GM21360 (cell line): ENCODE data around the gene DNER.
"Not testable (repeated sequence)": the region's sequence is repeated elsewhere in the genome, so short reads cannot be mapped to it uniquely, and the experiment has no call there.

Experiments
- ATAC-seq: cut with Tn5 transposase; IDR thresholded peaks from one replicate; pipeline ENCODE4 v1.9.1; 2021; ENCODE audit warnings: mild to moderate bottlenecking, moderate library complexity; ENCODE audit not compliant: unreplicated experiment

DNER gene

GRCh38 chr2:229350117-229350805 is 364.1 kb downstream of the DNER start:
- ATAC-seq = no peak

DNA sequence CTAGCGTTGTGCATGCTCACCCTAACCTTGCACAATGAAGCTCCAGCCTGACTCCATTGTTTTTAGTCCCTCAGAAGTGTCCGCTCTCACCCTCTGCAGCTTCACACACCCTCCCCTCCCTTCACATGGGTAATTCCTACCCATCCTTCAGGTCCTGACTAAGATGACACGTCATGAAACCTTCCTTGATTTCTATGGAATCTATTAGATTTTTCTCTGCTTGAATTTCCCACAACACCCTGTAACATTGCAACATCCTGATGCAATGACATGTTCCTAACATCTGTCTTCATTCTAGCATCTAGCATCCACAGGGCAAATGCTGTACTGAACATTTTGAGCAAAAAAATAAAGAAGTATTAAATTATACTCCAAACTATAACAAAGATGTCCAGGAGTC is 366.2 kb downstream of the DNER start:
- no peak for ATAC-seq

GRCh38 chr2:229346816-229347540 is 367.4 kb downstream of the DNER start:
- ATAC-seq = no peak

GRCh38 chr2:229344955-229345354 is 369.4 kb downstream of the DNER start:
- ATAC-seq = no peak

DNA sequence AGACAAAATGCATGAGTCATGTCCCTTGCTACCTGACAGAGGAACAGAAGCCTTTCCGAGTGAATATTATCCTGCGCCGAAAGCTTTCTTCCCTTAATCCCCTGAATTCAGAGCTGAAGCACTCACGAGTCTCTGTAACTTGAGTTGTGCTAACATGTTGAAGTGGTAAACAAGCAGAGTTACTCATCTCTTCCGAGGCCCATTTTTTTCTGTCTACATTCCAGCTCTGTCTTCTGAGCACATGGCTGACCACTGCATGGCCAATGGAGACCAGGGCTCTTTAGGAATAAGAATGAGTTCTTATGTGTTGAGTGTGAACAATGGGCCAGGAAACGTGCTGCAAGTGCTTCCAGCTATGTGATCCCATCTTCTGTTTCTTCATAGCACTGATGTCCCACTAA is 370.2 kb downstream of the DNER start:
- ATAC-seq = no peak

DNA sequence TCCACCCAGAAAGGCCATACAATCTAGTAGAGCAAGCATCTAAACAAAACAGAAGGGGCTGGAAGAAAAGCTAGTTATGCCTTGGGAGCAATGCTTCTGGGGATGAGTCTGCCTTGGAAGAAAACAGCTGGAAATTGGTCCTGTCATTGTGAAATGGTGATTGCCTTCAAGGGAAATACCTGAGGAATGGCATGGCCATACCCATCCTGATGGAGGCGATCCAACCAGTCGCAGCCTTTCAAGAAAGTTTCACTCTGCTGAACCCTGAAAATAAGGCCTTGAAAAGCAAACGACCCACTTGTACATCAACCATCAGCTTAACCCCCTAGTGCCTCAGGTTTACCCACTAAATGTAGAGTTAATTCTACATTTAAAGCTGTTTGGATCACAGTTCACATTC is 370.7 kb downstream of the DNER start:
- ATAC-seq = no peak

- ATAC-seq = no peak
Observed at GRCh38 chr2:229342376-229342775, 372.0 kb downstream of the DNER start.

- no peak for ATAC-seq
Observed at GRCh38 chr2:229340086-229340760, 374.1 kb downstream of the DNER start.

DNA sequence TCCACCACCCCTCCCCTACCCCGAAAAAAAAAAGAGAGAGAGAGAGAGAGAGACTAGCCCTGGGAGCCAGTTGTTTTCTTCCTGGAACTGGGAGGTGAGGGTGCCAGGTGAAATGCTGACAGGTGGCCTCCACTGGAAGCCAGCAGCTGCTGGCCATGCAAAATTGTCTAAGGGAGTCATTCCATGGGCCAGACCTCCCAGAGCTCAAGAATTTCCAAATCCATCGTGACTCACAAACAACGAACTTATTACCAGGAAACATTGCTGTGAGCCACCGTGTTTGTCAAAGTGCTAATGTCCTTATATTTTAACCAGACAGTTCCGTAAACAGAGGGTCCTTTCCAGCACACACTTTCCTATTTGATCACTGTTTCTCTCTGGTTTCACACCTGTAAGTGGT is 374.7 kb downstream of the DNER start:
- ATAC-seq = no peak

- not testable (repeated sequence) for ATAC-seq
Observed at GRCh38 chr2:229339171-229339570, 375.2 kb downstream of the DNER start.

GRCh38 chr2:229335877-229336346 is 378.4 kb downstream of the DNER start:
- no peak for ATAC-seq

DNA sequence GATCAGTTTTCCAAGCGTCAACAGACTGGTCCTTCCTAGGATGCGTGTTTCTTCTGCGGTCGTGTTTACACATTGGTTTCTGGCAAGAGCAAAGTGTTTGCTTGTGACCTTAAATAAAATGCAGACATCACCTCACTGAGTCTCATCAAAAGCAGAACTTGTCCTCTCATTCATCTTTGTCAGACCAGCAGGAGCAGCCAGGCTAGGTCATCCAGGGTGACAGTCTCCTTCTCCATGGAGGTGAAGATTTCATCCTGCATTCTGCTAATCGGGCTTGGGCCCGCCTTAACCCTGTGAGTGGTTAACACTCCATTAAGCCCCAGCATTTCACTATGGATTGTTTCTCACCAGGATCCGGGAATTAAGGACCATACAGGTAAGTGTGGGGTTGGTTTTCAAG is 379.0 kb downstream of the DNER start:
- no peak for ATAC-seq

- no peak for ATAC-seq
Observed at GRCh38 chr2:229330952-229331351, 383.4 kb downstream of the DNER start.

DNA sequence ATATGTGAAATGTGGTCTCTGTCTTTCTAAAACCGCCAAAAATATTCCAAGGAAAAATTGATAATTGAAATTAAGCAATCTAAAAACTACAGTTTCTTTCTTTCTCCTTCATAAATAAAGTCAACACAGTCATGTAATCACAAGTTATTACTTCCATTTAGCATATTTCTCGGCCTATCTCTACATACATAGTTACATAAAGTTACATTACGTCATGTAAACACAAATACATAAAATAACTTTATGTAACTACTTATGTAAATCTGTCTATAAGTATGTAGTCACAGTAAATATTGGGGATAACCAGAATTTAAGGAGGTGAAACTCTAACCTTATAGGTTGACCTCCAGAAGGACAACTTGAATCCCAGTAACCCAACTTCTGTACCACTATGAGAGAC is 394.8 kb downstream of the DNER start:
- no peak for ATAC-seq

- no peak for ATAC-seq
Observed at GRCh38 chr2:229314117-229314516, 400.2 kb downstream of the DNER start.

DNA sequence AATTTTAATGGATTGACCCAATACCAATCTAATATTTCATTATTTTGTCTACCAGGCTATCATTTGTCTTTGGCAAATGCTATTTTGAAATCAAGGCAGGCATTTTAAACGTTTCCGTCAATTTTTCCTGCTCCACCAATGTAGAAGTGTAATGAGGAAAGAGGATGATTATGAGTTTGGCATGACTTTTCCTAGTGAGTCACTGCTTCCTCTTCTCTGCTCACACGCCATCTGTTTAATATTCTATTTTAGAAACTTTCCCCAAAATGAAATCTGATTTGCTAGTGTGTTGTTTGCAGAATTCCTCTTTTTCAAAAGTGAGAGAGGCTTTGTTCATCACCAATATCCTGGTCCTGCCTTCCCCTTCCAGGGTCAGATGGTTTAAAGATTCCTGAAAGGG is 400.8 kb downstream of the DNER start:
- no peak for ATAC-seq
